GM18519 (cell line): Measurements from ENCODE around the gene KLF7.

Experiments used
- ATAC-seq: cut with Tn5 transposase; IDR thresholded peaks from one replicate; pipeline ENCODE4 v1.9.1; 2021; ENCODE audit warnings: mild to moderate bottlenecking, moderate library complexity; ENCODE audit not compliant: unreplicated experiment, low FRiP score

Gene KLF7

DNA sequence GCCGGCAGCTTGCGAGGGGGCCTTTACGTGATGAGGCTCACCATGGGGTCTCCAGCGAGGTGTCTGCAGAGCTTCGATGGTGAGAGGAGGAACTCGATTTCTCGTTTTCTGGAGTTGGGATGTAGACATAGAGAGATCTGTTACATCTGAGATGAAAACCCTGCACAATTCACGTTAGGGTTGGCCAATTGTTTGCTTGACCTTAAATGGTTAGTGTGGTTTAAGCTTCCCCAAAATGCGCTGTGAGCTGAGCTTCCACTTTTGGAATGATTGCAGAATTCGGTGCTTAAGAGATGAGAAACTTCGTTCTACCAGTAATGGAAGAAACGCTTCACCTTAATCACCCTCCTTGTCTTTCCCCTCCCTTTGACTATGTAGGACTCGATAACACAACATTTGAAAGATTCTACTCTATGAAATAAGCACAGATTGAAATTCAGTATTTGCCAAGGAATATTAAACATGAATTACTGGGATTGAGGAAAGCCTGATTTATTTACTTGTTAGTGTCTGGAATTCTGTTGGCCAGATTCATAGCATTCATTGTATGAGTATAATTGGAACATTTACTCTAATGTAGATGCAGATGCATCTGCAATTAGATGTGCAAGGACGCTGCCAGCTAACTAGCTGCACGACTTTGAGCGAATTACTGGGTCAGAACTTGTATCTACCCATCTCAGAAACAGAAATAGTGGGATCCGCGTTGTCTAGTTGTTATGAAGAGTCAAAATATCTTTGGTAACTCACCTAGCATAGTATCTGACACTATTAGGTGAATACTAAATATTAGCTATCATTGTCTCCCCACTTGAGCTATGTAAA, 1.6 kb upstream of the KLF7 start:
- no peak for ATAC-seq

DNA sequence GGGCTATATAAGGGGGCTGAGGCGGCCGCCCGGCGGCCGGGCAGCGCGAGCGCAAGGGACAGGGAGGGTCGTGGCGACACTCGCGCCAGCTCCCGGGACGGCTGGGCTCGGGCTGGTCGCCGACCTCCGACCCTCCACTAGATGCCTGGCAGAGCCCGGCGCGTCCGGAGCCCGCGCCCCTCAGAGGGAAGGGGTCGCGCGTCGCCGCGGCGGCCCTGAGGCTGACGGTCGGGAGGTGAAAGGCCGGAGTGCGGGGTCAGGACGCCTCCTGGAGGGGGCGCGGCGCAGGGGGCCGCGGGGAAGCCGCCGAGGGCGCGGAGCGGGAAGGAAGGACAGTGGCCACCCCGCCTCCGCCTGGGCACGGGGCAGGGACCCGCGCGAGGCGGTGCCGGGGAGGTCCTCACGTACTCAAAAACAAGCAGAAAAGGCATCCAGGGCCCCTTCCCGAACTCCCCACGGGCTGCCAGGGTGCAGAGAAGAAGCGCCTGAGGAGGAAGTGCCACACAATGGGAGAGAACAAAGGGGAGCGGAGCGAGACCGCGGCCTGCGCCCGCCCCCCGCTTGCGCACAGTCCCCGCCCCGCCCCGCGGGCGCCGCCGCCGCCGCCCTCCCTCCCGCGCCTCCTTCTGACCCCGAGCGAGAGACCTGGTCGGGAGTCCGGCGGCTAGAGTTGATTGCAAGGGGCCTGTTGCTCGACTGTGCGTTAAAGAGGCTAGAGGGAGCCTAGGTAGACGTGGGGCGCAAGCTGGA, 776 bp upstream of the KLF7 start:
- peak; percentile 27 for ATAC-seq

DNA sequence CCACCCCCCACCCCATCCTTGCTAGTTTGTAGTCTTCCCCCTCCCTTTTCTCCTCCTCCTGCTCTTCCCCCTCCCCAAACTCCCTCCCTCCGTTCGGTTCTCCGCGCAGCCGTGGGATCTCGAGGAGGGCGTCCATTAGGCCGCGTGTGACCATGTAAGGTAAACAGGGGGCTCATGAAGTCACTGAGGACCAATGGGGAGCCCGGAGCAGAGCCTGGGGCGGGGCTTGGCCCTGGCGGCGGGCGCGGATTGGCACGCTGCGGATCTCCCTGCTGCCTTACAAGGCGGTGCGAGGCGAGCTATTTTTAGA, 246 bp upstream of the KLF7 start:
- ATAC-seq, result peak; percentile 92

DNA sequence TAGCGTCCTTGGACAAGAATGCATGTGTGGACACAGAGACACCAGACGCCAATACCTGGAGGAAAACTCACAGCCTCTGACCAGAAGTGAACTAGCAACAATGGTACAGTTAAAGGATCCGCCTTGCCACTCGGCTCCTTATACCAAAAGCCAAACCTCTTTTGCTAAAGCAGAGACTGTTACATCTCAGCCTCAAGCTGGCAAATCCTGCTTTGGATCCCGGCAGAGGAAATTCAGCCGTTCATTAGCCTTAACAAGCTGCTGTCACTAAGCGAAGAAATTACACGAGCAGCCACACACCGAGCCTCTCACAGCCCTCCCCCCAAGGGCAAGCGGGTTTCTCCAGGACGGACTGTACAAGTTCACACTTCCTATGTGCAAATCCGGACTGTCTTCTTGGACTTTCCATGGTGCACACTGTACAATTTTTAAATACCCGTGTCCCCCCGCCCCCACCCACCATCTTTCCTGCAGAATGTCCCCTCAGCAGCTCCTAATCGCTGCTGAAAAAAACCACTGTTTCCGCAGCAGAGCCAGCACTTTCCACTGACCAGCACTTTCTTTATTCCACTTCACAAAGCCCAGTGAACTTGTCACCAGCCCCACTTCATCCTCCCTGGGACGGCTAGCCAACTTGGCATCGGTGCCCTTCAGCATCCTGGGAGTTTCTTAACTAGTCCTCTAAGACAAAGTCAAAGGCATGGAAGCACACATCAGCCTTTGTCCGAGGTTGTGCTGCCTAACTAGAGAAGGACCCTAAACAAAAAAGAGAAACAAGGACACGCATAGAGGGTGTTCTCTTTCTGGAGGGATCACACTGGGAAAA, 1.5 kb downstream of the KLF7 start:
- no peak for ATAC-seq

DNA sequence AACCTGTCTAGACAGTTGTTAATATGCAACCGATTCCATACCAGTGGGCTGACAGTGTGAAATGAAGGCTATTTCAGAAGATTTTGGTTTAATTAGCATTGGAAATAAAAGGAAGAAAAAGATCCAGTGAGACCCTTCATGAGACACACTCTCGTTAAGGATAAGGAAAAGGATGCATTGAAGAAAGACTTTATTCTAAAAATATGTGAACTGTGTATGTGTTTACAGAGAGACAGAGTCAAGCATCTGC, 2.1 kb downstream of the KLF7 start:
- no peak for ATAC-seq

DNA sequence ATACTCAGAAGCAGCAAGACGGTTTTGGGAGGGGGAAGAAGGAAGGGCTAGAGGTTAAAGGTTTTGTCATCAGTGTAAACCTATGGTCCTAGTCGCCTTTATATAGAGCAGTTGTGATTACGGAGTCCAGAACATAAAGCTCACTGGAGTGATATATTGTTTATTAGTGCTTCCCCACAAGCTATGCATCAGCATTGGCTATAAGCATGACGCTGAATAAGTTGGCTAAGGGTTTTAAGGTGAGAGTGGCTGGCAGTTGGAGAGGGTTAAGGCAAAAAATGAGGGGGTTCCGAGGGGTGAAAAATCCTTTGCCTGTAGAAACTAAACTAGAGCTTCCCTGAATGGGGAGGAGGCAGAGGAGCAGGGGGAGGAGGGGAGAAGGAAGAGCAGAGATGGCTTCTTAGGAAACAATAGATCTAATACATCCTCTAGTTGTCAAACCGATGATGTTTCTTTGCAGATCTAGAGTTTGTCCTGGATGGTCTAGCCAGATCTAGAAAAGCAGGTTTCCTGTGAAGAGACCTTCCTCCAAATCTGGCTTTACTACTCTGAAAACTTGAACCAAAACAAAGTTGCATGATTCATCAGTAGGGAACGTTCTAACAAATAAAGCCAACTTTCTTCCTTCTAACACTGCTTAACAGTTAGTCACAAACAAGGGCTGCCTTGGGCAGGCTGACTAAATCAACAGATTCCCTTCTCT, 2.5 kb downstream of the KLF7 start:
- ATAC-seq, result no peak

DNA sequence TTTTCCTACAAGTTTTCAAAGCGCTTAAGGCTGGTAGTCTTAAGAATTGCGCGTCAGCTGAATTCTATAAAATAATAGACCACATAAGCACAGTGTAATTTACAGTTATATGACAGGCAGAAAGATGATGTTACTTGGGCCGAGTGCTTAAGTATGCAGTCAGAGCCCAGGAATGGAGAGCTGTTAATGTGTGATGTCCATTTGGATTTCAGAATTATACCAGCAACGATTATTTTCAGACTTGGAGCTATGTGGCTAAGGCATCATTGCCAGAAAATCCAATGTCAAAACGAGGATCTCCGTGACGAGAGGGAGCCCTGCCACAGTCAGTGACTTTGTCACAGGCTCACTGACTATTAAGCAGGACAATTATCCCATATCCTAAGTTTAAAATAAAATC, 3.4 kb downstream of the KLF7 start:
- ATAC-seq, result no peak

DNA sequence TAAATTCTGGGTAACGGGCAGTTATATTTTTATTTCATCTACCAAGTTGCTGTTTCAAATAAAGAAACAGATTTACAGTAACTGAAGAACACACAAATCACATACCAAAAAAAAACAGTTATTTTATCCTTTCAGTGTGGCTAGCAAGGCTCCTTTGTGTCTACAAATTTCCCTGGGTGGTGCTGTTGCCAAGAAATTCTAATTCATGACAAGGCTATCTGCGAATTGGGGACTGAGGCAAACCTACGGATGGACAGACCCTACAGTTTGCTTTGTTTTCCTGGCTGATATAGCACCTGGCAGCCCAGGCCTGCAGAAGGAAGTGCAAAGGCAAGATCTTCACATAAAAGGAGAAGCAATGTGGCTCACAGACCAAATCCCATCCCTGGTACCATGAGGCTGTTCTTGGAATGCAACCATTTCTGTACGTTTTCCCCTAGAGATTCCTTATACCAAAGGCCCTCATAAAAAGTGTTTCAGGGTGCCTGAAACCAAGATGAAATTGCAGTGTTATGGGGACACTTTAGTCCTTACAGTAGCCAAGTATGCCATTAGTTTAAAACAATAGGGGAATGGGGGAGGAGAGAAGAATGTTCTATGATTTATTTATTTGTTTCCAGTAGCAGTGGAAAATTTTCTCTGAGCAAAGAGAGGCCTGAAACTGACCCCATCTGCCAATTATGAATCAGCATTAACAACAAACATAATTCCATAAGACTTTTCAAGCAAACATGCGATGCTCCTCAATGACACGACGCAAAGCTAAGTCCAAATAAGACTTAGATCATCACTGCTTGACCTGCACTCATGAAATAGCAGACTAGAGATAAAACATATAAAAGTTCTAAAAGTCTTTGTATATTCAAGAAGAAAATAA, 4.3 kb downstream of the KLF7 start:
- ATAC-seq, result no peak

DNA sequence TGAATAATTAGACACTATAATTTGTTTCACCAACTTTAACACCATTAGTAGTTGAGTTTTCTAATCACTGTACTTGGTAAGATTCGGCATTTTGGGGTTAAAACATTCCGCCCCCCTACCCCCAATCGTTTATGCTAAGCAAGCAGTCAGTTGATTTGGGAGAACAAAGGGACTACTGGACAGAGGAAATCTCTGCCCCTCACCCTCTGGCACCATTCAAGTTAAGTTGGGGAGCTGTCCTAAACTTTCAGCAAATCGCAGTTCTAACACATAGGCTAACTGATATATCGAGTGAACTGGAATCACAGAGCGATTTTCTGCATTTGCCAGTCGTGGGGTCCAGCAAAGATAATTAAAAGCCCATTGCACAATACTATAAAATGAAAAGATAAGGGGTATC, 5.6 kb downstream of the KLF7 start:
- ATAC-seq, result no peak

DNA sequence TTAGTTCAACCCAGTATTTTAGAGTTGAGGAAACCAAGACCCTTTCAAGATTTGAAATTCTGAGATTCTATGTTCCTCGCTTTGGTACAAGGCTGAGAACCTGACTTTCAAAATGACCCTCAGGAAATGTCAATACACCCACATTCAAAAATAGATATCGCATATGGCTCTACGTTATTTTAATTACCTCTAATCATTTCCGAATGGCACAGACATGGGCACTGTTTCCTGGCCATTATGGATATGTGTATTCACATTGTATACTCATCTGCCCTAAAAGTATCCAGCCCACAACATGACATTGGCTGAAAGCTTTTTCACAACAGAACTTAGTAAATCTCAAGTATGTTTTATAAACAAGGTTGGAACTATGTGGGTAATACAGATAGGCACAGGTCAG, 6.7 kb downstream of the KLF7 start:
- ATAC-seq, result no peak

DNA sequence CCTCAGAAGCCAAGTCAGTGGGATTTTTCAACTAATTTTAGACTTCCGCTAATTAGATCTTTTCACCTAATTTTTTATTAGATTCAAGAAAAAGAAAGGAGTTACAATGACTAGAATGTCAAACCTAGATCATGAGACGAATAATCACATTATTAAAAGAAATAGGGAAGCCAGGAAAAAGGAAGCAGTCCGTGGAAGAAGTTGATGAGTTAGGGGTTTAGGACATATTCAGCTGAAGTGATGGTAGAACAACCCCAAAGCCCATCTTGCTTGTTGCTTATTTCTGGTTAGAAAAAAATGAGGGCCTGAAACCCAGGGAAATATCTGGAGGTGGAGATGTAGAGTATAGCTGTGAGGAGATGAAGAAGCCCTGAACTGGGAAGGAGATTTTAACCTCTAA, 8.0 kb downstream of the KLF7 start:
- ATAC-seq, result no peak

DNA sequence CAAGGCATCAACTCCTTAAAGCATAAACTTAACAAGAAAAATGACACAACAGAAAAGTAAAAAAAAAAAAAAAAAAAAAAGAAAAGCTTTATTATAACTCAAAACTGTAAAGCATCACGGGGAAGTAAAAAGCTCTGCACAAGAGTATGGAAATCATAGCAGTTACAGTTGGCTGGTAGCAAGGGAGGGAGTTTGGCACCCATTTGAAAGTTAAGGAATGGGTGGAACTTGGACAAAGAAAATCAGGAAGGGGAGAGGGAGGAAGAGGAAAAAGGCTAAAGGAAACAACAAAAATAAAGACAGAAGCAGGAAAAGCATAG, 8.6 kb downstream of the KLF7 start:
- ATAC-seq, result no peak

DNA sequence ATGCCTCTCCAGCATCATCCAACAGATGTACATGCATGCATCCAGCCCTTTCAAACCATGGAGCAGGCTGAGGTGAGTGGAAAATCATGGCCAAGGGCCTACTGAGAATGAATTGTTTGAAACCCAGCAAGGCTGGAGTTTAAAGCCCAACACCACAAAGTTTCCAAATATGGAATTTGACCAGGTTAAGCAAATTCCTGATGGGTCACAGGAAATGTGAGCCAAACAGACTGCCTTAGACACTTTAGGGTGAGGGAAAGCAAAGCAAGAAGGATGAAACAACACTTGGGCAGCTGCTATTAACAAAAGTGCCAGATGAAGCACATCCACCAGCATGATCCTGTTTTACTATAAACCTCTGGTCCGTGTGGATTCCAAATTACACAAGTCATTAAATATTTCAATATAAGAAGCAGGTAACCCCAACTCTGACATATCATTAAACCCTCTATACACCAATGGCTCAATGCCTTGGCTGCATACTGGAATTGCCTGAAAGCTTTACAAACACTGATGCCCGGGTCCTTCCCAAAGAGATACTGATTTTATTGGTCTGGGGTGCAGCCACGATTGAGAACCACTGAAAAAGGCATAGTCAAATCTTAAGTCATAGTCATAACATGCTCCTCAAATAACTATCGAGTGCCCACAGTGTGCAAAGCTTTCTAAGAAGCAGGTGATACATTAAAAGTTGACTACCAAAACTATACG, 9.1 kb downstream of the KLF7 start:
- peak; percentile 60 for ATAC-seq

DNA sequence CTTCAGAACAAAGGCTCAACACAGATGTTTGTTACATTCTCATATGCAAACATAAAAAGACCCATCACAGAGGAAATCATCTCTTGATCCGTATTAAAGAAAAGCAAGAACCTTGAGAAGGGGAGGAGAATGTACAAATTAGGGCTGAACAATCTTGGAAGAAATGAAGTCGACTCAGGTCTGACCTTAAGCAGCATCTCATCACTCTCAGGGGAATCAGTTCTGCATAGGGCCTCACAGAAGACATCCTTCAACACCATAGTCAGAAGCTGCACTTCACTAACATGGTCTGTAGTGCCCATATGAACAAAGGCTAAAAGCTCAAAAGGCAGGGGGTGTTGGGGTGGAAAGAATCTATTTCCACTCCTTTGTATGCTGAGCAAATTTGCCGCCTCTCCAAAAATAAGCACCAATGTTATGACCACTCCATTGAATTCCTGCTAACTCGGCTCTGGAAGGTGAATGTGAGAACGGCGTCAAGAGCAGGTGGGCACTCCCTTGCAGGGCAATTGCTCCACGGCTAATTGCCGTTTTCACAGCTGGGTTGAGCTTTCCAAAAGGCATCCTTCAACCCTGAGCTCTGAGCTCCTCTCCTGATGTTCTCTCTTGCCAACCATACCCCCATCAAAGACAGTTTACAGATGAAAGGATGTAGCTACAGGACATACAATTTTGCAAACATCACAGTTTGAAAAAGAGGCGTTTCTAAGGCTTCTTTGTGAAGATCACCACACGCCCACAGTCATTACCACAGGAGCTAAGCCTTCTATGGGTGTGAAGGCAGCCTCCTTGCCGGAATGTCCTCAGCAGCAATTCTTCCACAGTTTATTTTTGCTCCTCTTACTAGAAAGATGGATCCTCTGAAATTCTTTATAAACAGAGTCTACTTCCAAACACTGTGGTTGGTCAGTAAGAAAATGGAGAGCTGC, 10.0 kb downstream of the KLF7 start:
- ATAC-seq, result no peak

DNA sequence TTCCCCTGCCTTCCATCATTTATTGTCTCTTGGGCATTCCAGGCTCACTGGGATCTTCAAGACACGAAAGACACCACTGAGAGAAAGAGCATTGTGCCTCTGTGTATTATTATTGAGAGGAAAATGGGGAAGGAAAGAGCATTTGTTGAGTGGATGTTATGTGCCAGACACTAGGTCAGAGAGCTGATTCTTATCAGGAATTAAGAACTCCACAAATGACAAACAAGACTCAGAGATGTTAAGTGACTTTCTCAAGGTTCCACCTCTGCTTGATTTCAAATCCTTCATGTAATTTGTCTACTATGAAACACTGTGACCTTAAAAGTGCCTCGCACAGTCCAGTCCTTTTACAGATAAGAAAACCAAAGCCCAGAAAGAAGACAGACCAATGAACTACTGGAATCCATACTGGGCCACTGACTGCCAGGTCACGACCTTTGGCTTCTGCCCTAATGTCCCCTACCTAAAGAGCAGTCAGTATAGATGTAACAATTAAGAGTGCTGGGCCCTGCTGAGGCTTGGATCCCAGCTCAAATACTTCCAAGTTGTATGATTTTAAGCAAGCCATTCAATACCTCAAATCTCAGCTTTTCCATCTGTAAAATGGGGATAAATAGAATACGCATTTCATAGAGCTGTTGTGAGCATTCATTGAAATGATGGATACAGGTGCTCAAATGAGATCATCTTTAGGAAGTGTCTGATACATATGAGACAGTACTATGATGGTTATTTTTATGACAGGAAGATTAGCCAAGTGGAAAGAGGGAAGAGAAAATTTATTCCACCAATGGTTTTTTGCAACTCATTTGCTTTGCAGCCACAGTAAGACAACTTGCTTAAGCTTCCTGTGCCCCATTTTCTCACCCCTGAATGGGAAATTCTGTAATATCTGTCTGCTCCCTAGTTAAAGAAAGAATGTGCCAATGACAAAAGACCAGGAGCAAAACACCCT, 10.9 kb downstream of the KLF7 start:
- no peak for ATAC-seq

DNA sequence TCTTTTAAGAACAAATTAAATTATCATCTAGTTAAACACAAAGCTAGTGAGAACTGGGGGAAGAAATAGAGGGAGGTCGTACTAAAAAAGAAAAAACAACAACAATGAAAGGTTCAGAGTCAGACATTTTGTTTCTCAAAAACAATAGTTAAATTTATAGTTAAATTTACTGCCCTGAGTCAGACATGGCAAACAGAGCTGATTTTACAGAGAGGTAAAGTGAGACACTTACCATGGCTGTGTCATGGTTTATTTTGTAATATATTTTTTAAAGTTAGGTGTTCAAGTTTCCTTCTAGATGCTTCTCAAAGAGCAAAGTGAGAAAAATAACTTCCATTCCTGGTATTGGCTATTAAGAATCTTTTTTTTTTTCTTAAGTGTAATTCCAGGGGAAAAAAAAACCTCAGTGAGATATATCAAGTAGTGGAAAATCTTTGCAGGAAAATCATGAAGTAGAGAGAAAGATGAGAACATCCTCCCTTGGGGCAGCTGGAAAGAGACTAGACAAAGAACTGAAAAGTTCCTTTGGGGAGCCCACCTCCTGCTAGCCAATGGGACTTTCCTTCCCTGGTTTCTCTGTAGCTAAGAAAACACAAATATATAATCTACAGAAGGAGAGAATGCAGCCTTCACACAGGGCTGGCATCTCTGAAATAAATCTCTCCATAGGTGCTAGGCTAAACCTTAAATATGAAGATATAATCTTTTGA, 12.3 kb downstream of the KLF7 start:
- ATAC-seq, result no peak

DNA sequence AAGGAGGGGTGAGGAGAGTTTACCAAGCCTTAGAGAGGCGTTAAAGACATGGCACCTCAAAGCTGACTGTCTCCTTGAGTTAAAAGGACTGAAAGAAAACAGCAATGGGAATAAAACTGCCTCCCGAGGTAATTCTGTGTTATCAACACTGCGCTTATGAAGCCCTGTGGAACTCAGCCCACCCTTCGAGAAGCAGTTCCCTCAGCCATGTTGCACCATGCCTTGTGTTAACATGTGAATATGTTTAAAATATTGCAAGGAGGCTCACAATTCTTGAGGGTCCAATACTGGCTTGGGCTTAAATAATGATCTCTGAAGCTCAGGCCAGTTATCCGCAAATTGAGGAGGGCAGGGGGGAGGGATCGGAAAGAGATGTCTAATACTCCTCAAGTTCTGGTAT, 14.7 kb downstream of the KLF7 start:
- ATAC-seq, result no peak
